Stimulated activated CD4-positive, alpha-beta T cell treated with anti-CD3 and anti-CD28 coated beads, Interleukin-4, amount 100 ng/mL, for 1 hour (primary cell): ENCODE data around the gene ITGB5.
"Not testable (repeated sequence)": the region's sequence is repeated elsewhere in the genome, so short reads cannot be mapped to it uniquely, and the experiment has no call there.

Experiments used
- DNase-seq: peaks from one replicate; pipeline ENCODE4 v3.0.0-alpha.2; 2020

The ITGB5 gene

GRCh38 chr3:124766113-124767095, 120.8 kb downstream of the ITGB5 start:
- DNase-seq = no peak

- no peak for DNase-seq
Observed at GRCh38 chr3:124765197-124765840, 121.8 kb downstream of the ITGB5 start.

GRCh38 chr3:124764746-124765145, 122.4 kb downstream of the ITGB5 start:
- no peak for DNase-seq

- no peak for DNase-seq
Observed at GRCh38 chr3:124763644-124764358, 123.4 kb downstream of the ITGB5 start.

- DNase-seq = no peak
Observed at GRCh38 chr3:124763206-124763605, 124.0 kb downstream of the ITGB5 start.

- DNase-seq = no peak
Observed at GRCh38 chr3:124762661-124763011, 124.5 kb downstream of the ITGB5 start.

GRCh38 chr3:124761935-124762660, 125.1 kb downstream of the ITGB5 start:
- DNase-seq = no peak

GRCh38 chr3:124761250-124761796, 125.8 kb downstream of the ITGB5 start:
- DNase-seq = peak; percentile 78

- no peak for DNase-seq
Observed at GRCh38 chr3:124760601-124761000, 126.6 kb downstream of the ITGB5 start.

GRCh38 chr3:124759666-124760401, 127.3 kb downstream of the ITGB5 start:
- no peak for DNase-seq

- no peak for DNase-seq
Observed at GRCh38 chr3:124758851-124759635, 128.1 kb downstream of the ITGB5 start.

- not testable (repeated sequence) for DNase-seq
Observed at GRCh38 chr3:124757926-124758325, 129.2 kb downstream of the ITGB5 start.

GRCh38 chr3:124752051-124752450, 135.1 kb downstream of the ITGB5 start:
- no peak for DNase-seq

- no peak for DNase-seq
Observed at GRCh38 chr3:124751501-124751900, 135.7 kb downstream of the ITGB5 start.

GRCh38 chr3:124749877-124750276, 137.3 kb downstream of the ITGB5 start:
- DNase-seq = not testable (repeated sequence)

GRCh38 chr3:124748560-124749198, 138.5 kb downstream of the ITGB5 start:
- DNase-seq = no peak

- DNase-seq = no peak
Observed at GRCh38 chr3:124747111-124747981, 139.8 kb downstream of the ITGB5 start.

- no peak for DNase-seq
Observed at GRCh38 chr3:124745756-124746155, 141.4 kb downstream of the ITGB5 start.

GRCh38 chr3:124741027-124741426, 146.1 kb downstream of the ITGB5 start:
- DNase-seq = no peak
